HG03280 (cell line): ENCODE results near the gene HM13.
"Not testable (repeated sequence)": the region's sequence is repeated elsewhere in the genome, so short reads cannot be mapped to it uniquely, and the experiment has no call there.

Source experiments
- ATAC-seq: cut with Tn5 transposase; IDR thresholded peaks from one replicate; pipeline ENCODE4 v1.9.1; 2021; ENCODE audit warnings: mild to moderate bottlenecking, moderate library complexity; ENCODE audit not compliant: unreplicated experiment

HM13 gene

GRCh38 chr20:31605031-31605901 is 91.0 kb downstream of the HM13 start, which contains the start of gene ID1:
Gene ID1, plus strand, starts transcription at chr20:31605289. Its CDS starts 99 bp downstream, at chr20:31605388.
- ATAC-seq: peak; percentile 85

GRCh38 chr20:31605902-31606803 is 91.9 kb downstream of the HM13 start:
- ATAC-seq: no peak

GRCh38 chr20:31606804-31607639 is 92.8 kb downstream of the HM13 start:
- no peak for ATAC-seq

- no peak for ATAC-seq
Observed at GRCh38 chr20:31607640-31608250, 93.5 kb downstream of the HM13 start.

- no peak for ATAC-seq
Observed at GRCh38 chr20:31608251-31608945, 94.2 kb downstream of the HM13 start.

- not testable (repeated sequence) for ATAC-seq
Observed at GRCh38 chr20:31612271-31612640, 98.0 kb downstream of the HM13 start.

GRCh38 chr20:31615416-31615815 is 101.2 kb downstream of the HM13 start:
- ATAC-seq: no peak

GRCh38 chr20:31617432-31618104 is 103.3 kb downstream of the HM13 start:
- no peak for ATAC-seq
